NOMO-1 (cell line): ENCODE measurements around the gene NECAB2.

Experiments
- DNase-seq, 2 experiments: peaks; one replicate each; lab custom pipeline; 2025; ENCODE audit not compliant: unreplicated experiment in 2 of 2; lab: John Stamatoyannopoulos, UW

NECAB2 gene

GRCh38 chr16:84016477-84016876 is 48.4 kb downstream of the NECAB2 start:
- no peak for DNase-seq

- no peak for DNase-seq
Observed at GRCh38 chr16:84018710-84019109, 50.7 kb downstream of the NECAB2 start.

GRCh38 chr16:84020353-84020752 is 52.3 kb downstream of the NECAB2 start:
- no peak for DNase-seq

- DNase-seq = no peak
Observed at GRCh38 chr16:84021488-84021887, 53.4 kb downstream of the NECAB2 start.

- no peak for DNase-seq
Observed at GRCh38 chr16:84022644-84023043, 54.6 kb downstream of the NECAB2 start.

- no peak for DNase-seq
Observed at GRCh38 chr16:84024854-84025253, 56.8 kb downstream of the NECAB2 start.

GRCh38 chr16:84026606-84027005 is 58.6 kb downstream of the NECAB2 start:
- no peak for DNase-seq

- no peak for DNase-seq
Observed at GRCh38 chr16:84027625-84028024, 59.6 kb downstream of the NECAB2 start.

- DNase-seq = peak; percentile 22 to 43
Observed at GRCh38 chr16:84029297-84030047, 61.4 kb downstream of the NECAB2 start.

- DNase-seq = no peak
Observed at GRCh38 chr16:84031556-84031955, 63.5 kb downstream of the NECAB2 start.

- DNase-seq = no peak
Observed at GRCh38 chr16:84032458-84033178, 64.6 kb downstream of the NECAB2 start.

- no peak for DNase-seq
Observed at GRCh38 chr16:84033251-84034195, 65.5 kb downstream of the NECAB2 start.

GRCh38 chr16:84034516-84034915 is 66.5 kb downstream of the NECAB2 start:
- no peak for DNase-seq

GRCh38 chr16:84036131-84036530 is 68.1 kb downstream of the NECAB2 start:
- no peak for DNase-seq

- DNase-seq = no peak
Observed at GRCh38 chr16:84036982-84037425, 69.0 kb downstream of the NECAB2 start.

- DNase-seq = no peak
Observed at GRCh38 chr16:84038469-84038868, 70.4 kb downstream of the NECAB2 start.

- DNase-seq = no peak
Observed at GRCh38 chr16:84039696-84040095, 71.7 kb downstream of the NECAB2 start.

- no peak for DNase-seq
Observed at GRCh38 chr16:84040226-84040822, 72.3 kb downstream of the NECAB2 start.

- DNase-seq = no peak
Observed at GRCh38 chr16:84040823-84041820, 73.1 kb downstream of the NECAB2 start.
